Measurements from ENCODE around the gene CD22. TPM values are rescaled to one million over a fixed set of nuclear protein-coding genes. Genes with fewer than 3 reads are reported as not detected.
"Not testable (repeated sequence)": the region's sequence is repeated elsewhere in the genome, so short reads cannot be mapped to it uniquely, and the experiment has no call there.

The CD22 gene
- total and polyA plus RNA-seq, 4 donors: 0.15 to 4.1 (median 1.3) TPM

- no peaks in the 10 kb centered on the region for H3K9me3 ChIP-seq (ENCODE audit: control insufficient read depth in 4 of 4, low read length in 3 of 4)
- WGBS: 54% methylated on average over 6 of the region's 6 CpGs
- no peak overlapping the region for H3K27ac ChIP-seq (ENCODE audit: low read depth in 1 of 2, low read length in 2 of 2)
- no peaks in the 10 kb centered on the region for H3K36me3 ChIP-seq (ENCODE audit: control insufficient read depth in 4 of 4, insufficient read depth in 3 of 4, low read depth in 1 of 4, low read length in 3 of 4)
- H3K4me3 ChIP-seq (ENCODE audit: low read depth in 1 of 3, low read length in 3 of 3): no peak overlapping the region
- DNase-seq (ENCODE audit: low spot score): no peak
- H3K4me1 ChIP-seq (ENCODE audit: control insufficient read depth in 4 of 4, insufficient read depth in 4 of 4, low read length in 3 of 4): peaks cover 3 to 15% (median 4%) of the 10 kb centered on the region in 4 donors
- no peak for TF ChIP-seq SP1 (IDR thresholded peaks at IDR 0.05)
- TF ChIP-seq CTCF (IDR thresholded peaks at IDR 0.05; ENCODE audit: low read depth, low read length, missing input control): no peak
- TF ChIP-seq RAD21 (IDR thresholded peaks at IDR 0.05): peak in 1 of 2 donors; percentile 18
- H3K9ac ChIP-seq (ENCODE audit: low read depth in 1 of 2, low read length in 2 of 2): no peak overlapping the region
- H3K27me3 ChIP-seq (ENCODE audit: control insufficient read depth in 4 of 4, insufficient read depth in 4 of 4, low read length in 3 of 4): no peaks in the 10 kb centered on the region
These were observed 26.9 kb downstream of the CD22 start for GRCh38 chr19:35355791-35356460.

- Histone ChIP-seq H3K9ac (ENCODE audit: low read depth in 1 of 2, low read length in 2 of 2) (no peak within 1 kb of the TSS), H3K9me3 (ENCODE audit: control insufficient read depth in 4 of 4, low read length in 3 of 4) (no peaks in the 10 kb centered on the region), H3K36me3 (ENCODE audit: control insufficient read depth in 4 of 4, insufficient read depth in 3 of 4, low read depth in 1 of 4, low read length in 3 of 4) (no peaks in the 10 kb centered on the region), H3K27me3 (ENCODE audit: control insufficient read depth in 4 of 4, insufficient read depth in 4 of 4, low read length in 3 of 4) (no peaks in the 10 kb centered on the region), H3K4me3 (ENCODE audit: low read depth in 1 of 3, low read length in 3 of 3) (no peak within 1 kb of the TSS), H3K4me1 (ENCODE audit: control insufficient read depth in 4 of 4, insufficient read depth in 4 of 4, low read length in 3 of 4) (peaks cover under 1 to 13% (median 3%) of the 10 kb centered on the region in 4 donors), H3K27ac (ENCODE audit: low read depth in 1 of 2, low read length in 2 of 2) (no peak within 1 kb of the TSS)
- WGBS: 58% methylated on average over 18 of the region's 18 CpGs
- no peak for TF ChIP-seq JUND (IDR thresholded peaks at IDR 0.05)
- peak in 1 of 2 donors; percentile 10 for TF ChIP-seq RXRA (IDR thresholded peaks at IDR 0.05)
- peak; percentile 19 for TF ChIP-seq NR2F2 (IDR thresholded peaks at IDR 0.05)
- TF ChIP-seq RAD21 (IDR thresholded peaks at IDR 0.05): peak in 1 of 2 donors; percentile 35
- TF ChIP-seq TAF1 (conservative IDR thresholded peaks at IDR 0.05): no peak
- no peak for DNase-seq (ENCODE audit: low spot score)
These were observed 29.0 kb downstream of the CD22 start, which contains the start of gene FFAR3 for GRCh38 chr19:35357867-35358573. TSS of gene FFAR3 (plus strand) at chr19:35358460. CDS start at chr19:35358891, 431 bp downstream.

GRCh38 chr19:35358834-35359233 lies 29.8 kb downstream of the CD22 start:
- DNase-seq (ENCODE audit: low spot score); H3K27me3 ChIP-seq (ENCODE audit: control insufficient read depth in 4 of 4, insufficient read depth in 4 of 4, low read length in 3 of 4); H3K36me3 ChIP-seq (ENCODE audit: control insufficient read depth in 4 of 4, insufficient read depth in 3 of 4, low read depth in 1 of 4, low read length in 3 of 4); H3K27ac ChIP-seq (ENCODE audit: low read depth in 1 of 2, low read length in 2 of 2); H3K9me3 ChIP-seq (ENCODE audit: control insufficient read depth in 4 of 4, low read length in 3 of 4); H3K4me3 ChIP-seq (ENCODE audit: low read depth in 1 of 3, low read length in 3 of 3); H3K9ac ChIP-seq (ENCODE audit: low read depth in 1 of 2, low read length in 2 of 2): not testable (repeated sequence)
- H3K4me1 ChIP-seq (ENCODE audit: control insufficient read depth in 4 of 4, insufficient read depth in 4 of 4, low read length in 3 of 4): peaks cover 0 to 12% (median 3%) of the 10 kb centered on the region in 4 donors
- 87% methylated on average over 11 of the region's 16 CpGs for WGBS

- not testable (repeated sequence) for H3K36me3 ChIP-seq (ENCODE audit: control insufficient read depth in 4 of 4, insufficient read depth in 3 of 4, low read depth in 1 of 4, low read length in 3 of 4); H3K4me3 ChIP-seq (ENCODE audit: low read depth in 1 of 3, low read length in 3 of 3); H3K9ac ChIP-seq (ENCODE audit: low read depth in 1 of 2, low read length in 2 of 2); H3K9me3 ChIP-seq (ENCODE audit: control insufficient read depth in 4 of 4, low read length in 3 of 4); H3K27me3 ChIP-seq (ENCODE audit: control insufficient read depth in 4 of 4, insufficient read depth in 4 of 4, low read length in 3 of 4); H3K27ac ChIP-seq (ENCODE audit: low read depth in 1 of 2, low read length in 2 of 2); DNase-seq (ENCODE audit: low spot score)
- peaks cover 0 to 12% (median 3%) of the 10 kb centered on the region in 4 donors for H3K4me1 ChIP-seq (ENCODE audit: control insufficient read depth in 4 of 4, insufficient read depth in 4 of 4, low read length in 3 of 4)
- WGBS: 93% methylated on average over 20 of the region's 21 CpGs
These were observed 30.4 kb downstream of the CD22 start for GRCh38 chr19:35359395-35359794.

- H3K4me1 ChIP-seq (ENCODE audit: control insufficient read depth in 4 of 4, insufficient read depth in 4 of 4, low read length in 3 of 4): peaks cover 0 to 12% (median 3%) of the 10 kb centered on the region in 4 donors
- not testable (repeated sequence) for H3K36me3 ChIP-seq (ENCODE audit: control insufficient read depth in 4 of 4, insufficient read depth in 3 of 4, low read depth in 1 of 4, low read length in 3 of 4); H3K27ac ChIP-seq (ENCODE audit: low read depth in 1 of 2, low read length in 2 of 2); DNase-seq (ENCODE audit: low spot score); H3K4me3 ChIP-seq (ENCODE audit: low read depth in 1 of 3, low read length in 3 of 3); H3K9ac ChIP-seq (ENCODE audit: low read depth in 1 of 2, low read length in 2 of 2); H3K27me3 ChIP-seq (ENCODE audit: control insufficient read depth in 4 of 4, insufficient read depth in 4 of 4, low read length in 3 of 4); H3K9me3 ChIP-seq (ENCODE audit: control insufficient read depth in 4 of 4, low read length in 3 of 4)
- WGBS: 90% methylated on average over 4 of the region's 5 CpGs
These were observed 31.1 kb downstream of the CD22 start for GRCh38 chr19:35360081-35360480.
